NCI-H128 (cell line): ENCODE measurements around the gene AGO1.

ENCODE experiments used
- DNase-seq: peaks from one replicate; lab custom pipeline; 2025; ENCODE audit not compliant: unreplicated experiment; lab: John Stamatoyannopoulos, UW

The AGO1 gene

GRCh38 chr1:35882945-35883634, at the start of gene AGO1:
Gene AGO1 (plus strand): TSS chr1:35883209. CDS start chr1:35883422, 213 bp downstream.
- DNase-seq: peak; percentile 84

DNA sequence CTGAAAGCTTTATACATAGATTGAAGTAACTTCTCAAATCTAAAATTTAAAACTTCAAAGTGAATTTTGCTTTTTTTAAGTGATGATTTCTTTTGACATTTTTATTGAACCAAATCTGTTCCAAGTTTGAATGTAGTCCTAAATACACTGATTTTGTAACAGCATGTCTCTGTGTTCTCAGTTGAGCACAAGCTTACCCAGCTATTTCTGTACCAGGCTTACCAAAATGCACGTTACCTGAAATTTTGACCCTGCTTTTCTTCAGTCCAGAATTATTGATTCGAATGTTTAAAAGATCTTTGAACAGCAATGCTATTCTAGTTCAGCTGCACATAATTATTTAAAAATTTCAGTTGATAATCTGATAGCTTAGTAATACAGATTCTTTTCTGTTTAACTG, 49.6 kb upstream of the AGO1 start:
- no peak for DNase-seq

GRCh38 chr1:35834218-35834617, 48.8 kb upstream of the AGO1 start:
- DNase-seq: no peak

GRCh38 chr1:35835398-35835797, 47.6 kb upstream of the AGO1 start:
- no peak for DNase-seq

GRCh38 chr1:35836734-35837133, 46.3 kb upstream of the AGO1 start:
- no peak for DNase-seq

DNA sequence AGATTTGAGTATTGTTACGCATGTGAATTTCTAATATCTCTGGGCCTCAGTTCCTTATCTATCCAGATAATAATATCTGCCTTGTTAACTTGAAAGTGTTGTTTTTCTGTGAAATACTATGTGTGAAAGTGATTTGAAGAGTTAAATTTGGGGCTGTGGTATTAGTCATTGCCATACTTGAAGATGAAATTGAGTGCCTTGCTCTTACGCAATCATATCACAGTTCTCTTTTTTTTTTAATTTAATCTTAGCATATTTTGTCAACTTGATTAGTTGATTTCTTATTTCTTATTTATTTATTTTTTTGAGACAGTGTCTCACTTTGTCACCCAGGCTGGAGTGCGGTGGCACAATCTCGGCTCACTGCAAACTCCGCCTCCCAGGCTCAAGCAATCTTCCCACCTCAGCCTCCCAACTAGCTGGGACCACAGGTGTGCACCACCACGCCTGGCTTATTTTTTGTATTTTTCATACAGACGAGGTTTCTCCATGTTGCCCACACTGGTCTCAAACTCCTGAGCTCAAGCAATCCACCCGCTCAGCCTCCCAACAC, 44.2 kb upstream of the AGO1 start:
- no peak for DNase-seq

GRCh38 chr1:35844826-35845225, 38.2 kb upstream of the AGO1 start:
- no peak for DNase-seq

DNA sequence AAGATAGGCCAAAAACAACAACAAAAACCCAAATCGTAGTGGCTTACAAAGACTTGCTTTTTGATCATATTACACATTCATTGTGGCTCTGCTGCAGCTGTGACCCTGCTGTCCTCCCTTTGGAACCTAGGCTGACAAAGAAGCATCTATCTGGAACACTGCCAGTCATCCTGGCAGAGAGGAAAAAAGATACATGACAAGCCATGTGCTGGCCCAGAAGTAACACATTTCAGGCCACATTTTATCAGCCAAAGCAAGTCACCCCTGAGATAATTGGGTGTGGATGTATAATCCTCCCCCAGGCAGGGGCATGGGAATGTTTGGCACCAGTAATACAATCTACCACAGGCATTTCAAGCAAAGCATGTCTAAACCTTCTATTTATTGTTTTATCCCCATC, 37.2 kb upstream of the AGO1 start:
- no peak for DNase-seq

DNA sequence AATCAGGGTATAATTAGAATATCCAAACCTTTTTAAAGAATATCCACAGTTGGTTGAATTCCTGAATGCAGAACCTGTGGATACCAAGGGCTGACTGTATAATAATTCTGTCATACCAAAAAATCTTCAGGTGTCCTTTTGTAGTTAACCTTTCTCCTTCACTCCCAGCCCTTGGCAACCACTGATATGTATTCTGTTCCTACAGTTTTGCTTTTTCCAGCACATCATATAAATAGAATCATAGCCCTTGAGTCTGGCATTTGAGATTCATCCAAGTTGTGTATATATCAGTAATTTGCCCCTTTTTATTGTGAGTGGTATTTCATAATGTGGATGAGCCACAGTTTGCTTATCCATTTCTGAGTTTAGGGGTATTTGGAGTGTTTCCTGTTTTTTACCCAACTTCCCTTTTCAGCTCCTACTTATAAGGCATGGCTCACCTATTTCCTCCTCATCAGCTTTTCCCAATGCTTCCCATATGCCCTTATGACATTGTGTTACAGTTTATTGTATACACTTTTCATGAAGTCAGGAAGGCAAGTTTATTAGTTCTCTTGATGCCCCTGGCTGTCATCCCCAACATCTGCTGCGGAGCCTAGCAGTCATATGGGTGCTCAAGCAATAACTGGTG, 35.0 kb upstream of the AGO1 start:
- DNase-seq: no peak

- DNase-seq: no peak
Observed at GRCh38 chr1:35850051-35850450, 33.0 kb upstream of the AGO1 start.

DNA sequence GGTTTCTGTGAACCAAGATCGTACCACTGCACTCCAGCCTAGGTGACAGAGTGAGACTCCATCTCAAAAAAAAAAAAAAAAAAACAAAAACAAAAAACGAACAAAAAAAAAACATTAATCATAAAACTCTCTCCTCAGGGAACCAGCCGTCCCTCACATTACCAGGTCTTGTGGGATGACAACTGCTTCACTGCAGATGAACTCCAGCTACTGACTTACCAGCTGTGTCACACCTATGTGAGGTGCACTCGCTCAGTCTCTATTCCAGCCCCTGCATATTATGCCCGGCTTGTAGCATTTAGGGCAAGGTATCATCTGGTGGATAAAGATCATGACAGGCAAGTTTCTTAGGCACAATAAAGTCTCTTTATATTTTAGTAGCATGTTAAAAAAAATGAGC, 32.3 kb upstream of the AGO1 start:
- no peak for DNase-seq

- no peak for DNase-seq
Observed at GRCh38 chr1:35851132-35851869, 31.7 kb upstream of the AGO1 start.

DNA sequence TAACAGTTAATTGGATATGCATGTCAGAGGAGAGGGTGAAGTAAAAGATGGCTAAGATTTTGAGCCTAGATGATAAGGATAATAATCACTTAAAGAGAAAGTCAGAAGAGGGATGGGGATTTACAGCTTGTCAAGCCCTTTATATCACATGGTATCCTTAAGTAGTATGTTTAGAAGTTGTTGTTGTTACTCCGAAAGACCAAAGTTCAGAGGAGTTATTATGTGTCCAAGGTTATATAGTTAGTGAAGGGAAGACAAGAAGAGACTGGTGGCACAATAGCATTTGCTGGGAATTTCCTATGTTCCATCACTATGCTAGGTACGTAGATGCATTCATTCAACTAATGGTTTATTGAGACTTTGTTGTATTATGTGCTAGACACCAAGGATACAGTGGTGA, 30.8 kb upstream of the AGO1 start:
- no peak for DNase-seq

GRCh38 chr1:35854989-35855700, 27.9 kb upstream of the AGO1 start:
- no peak for DNase-seq

- no peak for DNase-seq
Observed at GRCh38 chr1:35856964-35857363, 26.0 kb upstream of the AGO1 start.

GRCh38 chr1:35857830-35858229, 25.2 kb upstream of the AGO1 start:
- no peak for DNase-seq

DNA sequence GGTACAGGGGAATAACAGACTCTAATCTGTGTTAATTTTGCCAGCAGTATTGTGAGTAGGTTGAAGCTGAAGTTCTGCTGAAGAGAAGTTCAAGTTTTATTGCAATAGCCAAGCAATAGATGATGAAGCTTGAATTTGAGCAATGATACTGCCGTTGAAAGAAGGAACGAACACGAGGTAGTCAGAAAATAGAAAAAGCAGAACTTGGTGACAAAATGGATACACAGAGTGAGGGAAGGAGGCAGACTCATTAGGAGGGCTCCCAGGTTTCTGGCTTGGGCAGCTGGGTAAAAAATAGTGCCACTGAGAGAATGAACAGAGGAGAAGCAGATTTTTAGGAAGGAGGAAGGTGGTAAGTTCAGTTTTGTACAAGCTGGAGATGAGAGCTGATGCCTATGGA, 22.3 kb upstream of the AGO1 start:
- DNase-seq: no peak

DNA sequence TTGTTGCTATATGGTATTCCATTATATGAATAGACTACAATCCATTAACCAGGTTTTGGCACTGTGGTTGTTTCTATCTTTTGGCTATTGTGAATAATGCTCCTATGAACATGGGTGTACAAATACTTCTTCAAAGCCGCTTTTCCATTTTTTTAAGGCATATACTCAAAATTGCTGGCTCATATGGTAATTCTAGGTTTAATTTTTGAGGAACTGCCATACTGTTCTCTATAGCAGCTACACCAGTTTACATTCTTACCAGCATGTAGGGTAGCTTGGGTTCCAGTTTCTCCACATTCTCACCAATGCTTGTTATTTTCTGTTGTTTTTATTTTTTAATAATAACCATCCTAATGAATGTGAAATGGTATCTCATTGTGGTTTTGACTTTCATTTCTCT, 19.9 kb upstream of the AGO1 start:
- DNase-seq: no peak

GRCh38 chr1:35863881-35864625, 19.0 kb upstream of the AGO1 start:
- DNase-seq: no peak

- no peak for DNase-seq
Observed at GRCh38 chr1:35864813-35865212, 18.2 kb upstream of the AGO1 start.

GRCh38 chr1:35866991-35867390, 16.0 kb upstream of the AGO1 start:
- DNase-seq: no peak
